Neuron (in vitro differentiated cells): ENCODE measurements around the gene ZNF26.
A peak's percentile ranks its signal among the peaks of the same experiment; 100 is the strongest.
"Not testable (repeated sequence)": the region's sequence is repeated elsewhere in the genome, so short reads cannot be mapped to it uniquely, and the experiment has no call there.

Experiments
- H2AFZ ChIP-seq: one replicate; pipeline ENCODE4 v1.6.1; 2013; ENCODE audit warnings: low read depth, mild to moderate bottlenecking, inconsistent platforms, low read length, moderate library complexity
- H3K27me3 ChIP-seq: one replicate; pipeline ENCODE4 v1.6.1; 2013; ENCODE audit warnings: low read length; ENCODE audit not compliant: insufficient read depth
- H3K36me3 ChIP-seq: one replicate; pipeline ENCODE4 v1.6.1; 2013; ENCODE audit warnings: low read length; ENCODE audit not compliant: insufficient read depth
- H3K4me1 ChIP-seq: one replicate; pipeline ENCODE4 v1.6.1; 2013; ENCODE audit warnings: low read length; ENCODE audit not compliant: insufficient read depth
- H3K4me3 ChIP-seq: 2 replicates; pipeline ENCODE4 v1.5.1; 2013; ENCODE audit warnings: mild to moderate bottlenecking, low read length, moderate library complexity
- H3K9me3 ChIP-seq: one replicate; pipeline ENCODE4 v1.6.1; 2013; ENCODE audit warnings: low read length

Gene ZNF26

GRCh38 chr12:132967736-132968135, 18.4 kb upstream of the ZNF26 start:
- Histone ChIP-seq H3K36me3 (peaks cover 2% of the 10 kb centered on the region), H2AFZ (no peak overlapping the region), H3K27me3 (no peaks in the 10 kb centered on the region), H3K4me1 (no peaks in the 10 kb centered on the region), H3K9me3 (peaks cover 31% of the 10 kb centered on the region), H3K4me3 (no peak overlapping the region)

GRCh38 chr12:132972374-132972773, 13.8 kb upstream of the ZNF26 start:
- Histone ChIP-seq H3K9me3 (peaks cover 19% of the 10 kb centered on the region), H2AFZ (no peak overlapping the region)

GRCh38 chr12:132976870-132977269, 9.3 kb upstream of the ZNF26 start:
- H3K36me3 ChIP-seq, H3K4me3 ChIP-seq, H3K4me1 ChIP-seq, H3K27me3 ChIP-seq, H2AFZ ChIP-seq, H3K9me3 ChIP-seq: not testable (repeated sequence)

More at GRCh38 chr12:132972374-132972773, 13.8 kb upstream of the ZNF26 start:
- Histone ChIP-seq H3K4me1 (no peaks in the 10 kb centered on the region), H3K36me3 (no peaks in the 10 kb centered on the region), H3K4me3 (no peak overlapping the region), H3K27me3 (no peaks in the 10 kb centered on the region)

GRCh38 chr12:132986885-132987225, 688 bp downstream of the ZNF26 start:
- Histone ChIP-seq H3K4me3 (peak overlapping the region; percentile 87), H3K27me3 (no peaks in the 10 kb centered on the region), H3K36me3 (peaks cover 2% of the 10 kb centered on the region), H2AFZ (peak overlapping the region; percentile 94), H3K9me3 (peaks cover 16% of the 10 kb centered on the region), H3K4me1 (peaks cover 7% of the 10 kb centered on the region)

GRCh38 chr12:132998741-132999140, 12.6 kb downstream of the ZNF26 start:
- H3K4me3 ChIP-seq, result no peak overlapping the region
- H3K27me3 ChIP-seq, result no peaks in the 10 kb centered on the region
- H3K4me1 ChIP-seq, result no peaks in the 10 kb centered on the region
- peaks cover 57% of the 10 kb centered on the region for H3K9me3 ChIP-seq
- H3K36me3 ChIP-seq, result peaks cover 14% of the 10 kb centered on the region
- no peak overlapping the region for H2AFZ ChIP-seq

- H3K4me3 ChIP-seq, result no peak overlapping the region
- H2AFZ ChIP-seq, result no peak overlapping the region
- H3K4me1 ChIP-seq, result no peaks in the 10 kb centered on the region
- no peaks in the 10 kb centered on the region for H3K27me3 ChIP-seq
- peaks cover 76% of the 10 kb centered on the region for H3K9me3 ChIP-seq
- peaks cover 76% of the 10 kb centered on the region for H3K36me3 ChIP-seq
Measured at GRCh38 chr12:133010657-133011297, 24.6 kb downstream of the ZNF26 start.

GRCh38 chr12:133023566-133023965, 37.4 kb downstream of the ZNF26 start:
- Histone ChIP-seq H3K27me3 (no peaks in the 10 kb centered on the region), H3K4me1 (no peaks in the 10 kb centered on the region), H2AFZ (no peak overlapping the region), H3K4me3 (no peak overlapping the region), H3K36me3 (peaks cover 9% of the 10 kb centered on the region), H3K9me3 (peaks cover 14% of the 10 kb centered on the region)

- Histone ChIP-seq H3K9me3 (peaks cover 14% of the 10 kb centered on the region), H2AFZ (no peak overlapping the region), H3K27me3 (no peaks in the 10 kb centered on the region), H3K4me3 (no peak overlapping the region), H3K4me1 (no peaks in the 10 kb centered on the region), H3K36me3 (no peaks in the 10 kb centered on the region)
Measured at GRCh38 chr12:133026996-133027395, 40.8 kb downstream of the ZNF26 start.

GRCh38 chr12:133037207-133038005, 51.2 kb downstream of the ZNF26 start, which contains the start of gene ZNF84:
ZNF84 (plus strand) TSS chr12:133037509; CDS start chr12:133041468, 3,959 bp downstream.
- Histone ChIP-seq H3K36me3 (peaks cover 32% of the 10 kb centered on the region), H3K27me3 (no peaks in the 10 kb centered on the region), H2AFZ (peak within 1 kb of the TSS; percentile 66), H3K9me3 (peaks cover 38% of the 10 kb centered on the region), H3K4me3 (peak within 1 kb of the TSS; percentile 77), H3K4me1 (no peaks in the 10 kb centered on the region)

- H3K36me3 ChIP-seq, result peaks cover 40% of the 10 kb centered on the region
- H3K27me3 ChIP-seq, result no peaks in the 10 kb centered on the region
- peaks cover 47% of the 10 kb centered on the region for H3K9me3 ChIP-seq
- H3K4me3 ChIP-seq, result peak overlapping the region; percentile 77
- no peaks in the 10 kb centered on the region for H3K4me1 ChIP-seq
- H2AFZ ChIP-seq, result no peak overlapping the region
Measured at GRCh38 chr12:133038118-133038709, 52.0 kb downstream of the ZNF26 start.

- Histone ChIP-seq H3K4me3 (no peak overlapping the region), H3K36me3 (peaks cover 92% of the 10 kb centered on the region), H3K4me1 (no peaks in the 10 kb centered on the region), H2AFZ (no peak overlapping the region), H3K9me3 (peaks cover 91% of the 10 kb centered on the region), H3K27me3 (no peaks in the 10 kb centered on the region)
Measured at GRCh38 chr12:133046698-133047097, 60.5 kb downstream of the ZNF26 start.

- peaks cover 84% of the 10 kb centered on the region for H3K9me3 ChIP-seq
- no peaks in the 10 kb centered on the region for H3K4me1 ChIP-seq
- H2AFZ ChIP-seq, result no peak overlapping the region
- H3K4me3 ChIP-seq, result no peak overlapping the region
- H3K36me3 ChIP-seq, result peaks cover 82% of the 10 kb centered on the region
- H3K27me3 ChIP-seq, result no peaks in the 10 kb centered on the region
Measured at GRCh38 chr12:133057446-133057845, 71.3 kb downstream of the ZNF26 start.
